ENCODE measurements around the gene CDK2AP2. TPM values are rescaled to one million over a fixed set of nuclear protein-coding genes. Genes with fewer than 3 reads are reported as not detected.
A peak's percentile ranks its signal among the peaks of the same experiment; 100 is the strongest.

CDK2AP2 gene
- polyA plus RNA-seq, 3 donors: 47.8 to 80.2 (median 78.5) TPM

GRCh38 chr11:67501854-67502253 lies 6.1 kb downstream of the CDK2AP2 start:
- Mint-ChIP-seq H3K27ac (peak overlapping the region in 1 of 7 donors; percentile 75), H3K4me3 (no peak overlapping the region), H3K9me3 (peaks cover 0 to 1% (median 0%) of the 10 kb centered on the region in 7 donors), H3K4me1 (peaks cover 38% of the 10 kb centered on the region), H3K27me3 (ENCODE audit: low read depth in 3 of 3) (peaks cover 0 to 8% (median 0%) of the 10 kb centered on the region in 3 donors), H3K36me3 (peaks cover 56 to 72% of the 10 kb centered on the region in 2 donors)
- H3K4me3 ChIP-seq (replicated peaks in 1 of 3; ENCODE audit: low read depth in 2 of 3, low read length in 3 of 3): no peak overlapping the region
- H3K4me2 ChIP-seq (replicated peaks; ENCODE audit: extremely low read depth, low read length, poor library complexity, severe bottlenecking): no peak overlapping the region
- no peaks in the 10 kb centered on the region for H3K9me3 ChIP-seq (replicated peaks in 1 of 2; ENCODE audit: control insufficient read depth in 1 of 2, insufficient read depth in 1 of 2, low read length in 2 of 2)
- no peak overlapping the region for H3K9ac ChIP-seq (ENCODE audit: insufficient read depth, low read length, poor library complexity, severe bottlenecking)
- no peak for DNase-seq
- WGBS (ENCODE audit: insufficient coverage): 97% methylated on average over 18 of the region's 18 CpGs
- TF ChIP-seq CTCF (IDR thresholded peaks at IDR 0.05): no peak
- H3K4me1 ChIP-seq (ENCODE audit: control insufficient read depth in 1 of 2, insufficient read depth in 2 of 2, low read length in 2 of 2): peaks cover 47 to 57% of the 10 kb centered on the region in 2 donors
- H2AFZ ChIP-seq (ENCODE audit: insufficient read depth, low read depth, low read length, poor library complexity, severe bottlenecking): no peak overlapping the region
- no peaks in the 10 kb centered on the region for H3K27me3 ChIP-seq (ENCODE audit: control insufficient read depth in 2 of 2, insufficient read depth in 2 of 2, low read length in 2 of 2)
- H3K79me2 ChIP-seq (ENCODE audit: insufficient read depth, low read length): peaks cover 45% of the 10 kb centered on the region
- peaks cover 54 to 55% of the 10 kb centered on the region in 2 donors for H3K36me3 ChIP-seq (replicated peaks in 1 of 2; ENCODE audit: control insufficient read depth in 1 of 2, insufficient read depth in 2 of 2, low read length in 2 of 2)
- peaks cover 79% of the 10 kb centered on the region for H4K20me1 ChIP-seq (ENCODE audit: insufficient read depth, low read length)
- H3K27ac ChIP-seq (ENCODE audit: low read depth in 1 of 2, low read length in 2 of 2): peak overlapping the region in 1 of 2 donors; percentile 68
- intact Hi-C loops (cut with micrococcal nuclease): loop anchor here (5.0 to 10.0 kb wide), 2 partner anchors 35 to 227 kb away; partner anchors contain the start of gene TMEM134 (in 1 of the 2)

DNA sequence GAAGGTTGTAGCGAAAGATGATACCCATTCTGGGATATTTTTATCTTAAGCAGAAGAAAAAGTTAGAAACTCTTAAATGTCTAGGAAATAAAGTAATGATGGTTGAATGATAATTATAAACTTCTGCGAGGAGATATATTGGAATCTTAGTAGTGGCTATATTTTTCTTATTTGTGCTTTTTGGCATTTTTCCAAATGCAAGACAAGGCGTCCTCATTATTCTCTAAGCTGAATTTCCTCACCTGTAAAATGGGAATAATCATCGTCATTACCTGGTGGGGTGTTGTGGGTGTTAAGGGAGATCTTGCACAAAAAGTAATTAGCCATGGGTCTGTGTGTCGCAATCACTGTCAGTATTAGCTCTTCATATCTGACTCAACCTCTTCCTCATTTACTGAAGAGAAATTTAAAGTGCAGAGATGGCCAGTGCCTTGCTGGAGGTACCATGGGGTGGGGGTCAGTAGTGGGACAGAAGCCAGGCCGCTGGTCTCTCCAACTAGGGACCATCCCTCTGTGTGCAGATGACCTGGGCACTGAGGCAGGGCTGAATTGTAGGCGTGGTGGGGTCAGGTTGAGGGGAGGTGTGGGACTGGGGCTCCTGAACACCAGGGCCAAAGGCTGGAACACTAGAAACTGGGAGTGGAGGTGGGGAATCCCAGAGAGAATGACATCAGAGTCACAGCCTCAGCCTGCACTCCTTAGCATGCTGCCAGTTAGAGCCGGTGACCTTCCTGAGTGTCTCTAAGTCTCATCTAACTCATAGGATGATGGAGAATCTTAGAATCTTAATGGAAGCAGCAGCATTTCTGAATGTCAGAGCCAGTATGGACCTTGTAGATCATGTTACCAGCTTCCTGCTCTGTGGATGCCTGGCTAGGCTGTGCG lies 6.9 kb downstream of the CDK2AP2 start:
- Histone ChIP-seq H3K9me3 (replicated peaks in 1 of 2; ENCODE audit: control insufficient read depth in 1 of 2, insufficient read depth in 1 of 2, low read length in 2 of 2) (no peaks in the 10 kb centered on the region), H2AFZ (ENCODE audit: insufficient read depth, low read depth, low read length, poor library complexity, severe bottlenecking) (no peak overlapping the region), H3K27ac (ENCODE audit: low read depth in 1 of 2, low read length in 2 of 2) (peak overlapping the region; percentile 55 to 68), H3K4me3 (replicated peaks in 1 of 3; ENCODE audit: low read depth in 2 of 3, low read length in 3 of 3) (no peak overlapping the region), H3K79me2 (ENCODE audit: insufficient read depth, low read length) (peaks cover 39% of the 10 kb centered on the region), H3K36me3 (replicated peaks in 1 of 2; ENCODE audit: control insufficient read depth in 1 of 2, insufficient read depth in 2 of 2, low read length in 2 of 2) (peaks cover 61 to 63% of the 10 kb centered on the region in 2 donors), H4K20me1 (ENCODE audit: insufficient read depth, low read length) (peaks cover 77% of the 10 kb centered on the region), H3K4me2 (replicated peaks; ENCODE audit: extremely low read depth, low read length, poor library complexity, severe bottlenecking) (peak overlapping the region; percentile 25), H3K27me3 (ENCODE audit: control insufficient read depth in 2 of 2, insufficient read depth in 2 of 2, low read length in 2 of 2) (no peaks in the 10 kb centered on the region), H3K4me1 (ENCODE audit: control insufficient read depth in 1 of 2, insufficient read depth in 2 of 2, low read length in 2 of 2) (peaks cover 39 to 49% of the 10 kb centered on the region in 2 donors), H3K9ac (ENCODE audit: insufficient read depth, low read length, poor library complexity, severe bottlenecking) (no peak overlapping the region)
- peaks cover 0 to 1% (median 0%) of the 10 kb centered on the region in 7 donors for H3K9me3 Mint-ChIP-seq
- intact Hi-C loops (cut with micrococcal nuclease): loop anchor here (5.0 to 10.0 kb wide), 2 partner anchors 34 to 226 kb away; partner anchors contain the start of gene TMEM134 (in 1 of the 2)
- H3K27ac Mint-ChIP-seq: peak overlapping the region; percentile 84 to 95 (median 90)
- peaks cover 0 to 8% (median 0%) of the 10 kb centered on the region in 3 donors for H3K27me3 Mint-ChIP-seq (ENCODE audit: low read depth in 3 of 3)
- H3K4me3 Mint-ChIP-seq: peak overlapping the region in 1 of 2 donors; percentile 64
- peak; percentile 63 to 83 (median 80) for DNase-seq
- 98% methylated on average over 4 of the region's 9 CpGs for WGBS (ENCODE audit: insufficient coverage)
- H3K4me1 Mint-ChIP-seq: peaks cover 31% of the 10 kb centered on the region
- no peak for TF ChIP-seq CTCF (IDR thresholded peaks at IDR 0.05)
- H3K36me3 Mint-ChIP-seq: peaks cover 59 to 73% of the 10 kb centered on the region in 2 donors

Measured in CD14-positive monocyte (primary cell).